DOHH2 (cell line): ENCODE data around the gene CENPC.

Experiments
- CTCF ChIP-seq: fragments of 200-600 bp; sonication (generic); IDR thresholded peaks from one replicate; pipeline ENCODE4 v1.5.1; 2014; ENCODE audit warnings: antibody characterized with exemption, mild to moderate bottlenecking, low read depth, low read length; ENCODE audit not compliant: poor library complexity, severe bottlenecking
- EZH2phosphoT487 ChIP-seq: fragments of 200-600 bp; sonication (generic); IDR thresholded peaks from 2 replicates; pipeline ENCODE4 v1.6.1; 2017; ENCODE audit warnings: borderline replicate concordance, mild to moderate bottlenecking, antibody characterized with exemption, low read length, moderate library complexity, mixed read lengths

- TF ChIP-seq EZH2phosphoT487, result no peak
- TF ChIP-seq CTCF, result no peak
Measured at GRCh38 chr4:67466751-67467150, 78.6 kb downstream of the CENPC start.
